Liver (tissue), 9 donors: ENCODE data around the gene SIK1. TPM values are rescaled to one million over a fixed set of nuclear protein-coding genes. Genes with fewer than 3 reads are reported as not detected.
A peak's percentile ranks its signal among the peaks of the same experiment; 100 is the strongest.
"Not testable (repeated sequence)": the region's sequence is repeated elsewhere in the genome, so short reads cannot be mapped to it uniquely, and the experiment has no call there.

Source experiments
- DNase-seq: peaks from one replicate; pipeline ENCODE4 v3.0.0-alpha.2; 2017; ENCODE audit warnings: low spot score
- H3K27ac ChIP-seq, 2 donors: one replicate each; pipeline ENCODE4 v1.7.0; 2013; ENCODE audit warnings: inconsistent platforms in 2 of 2, low read length in 2 of 2, control low read depth in 1 of 2, low read depth in 1 of 2, mild to moderate bottlenecking in 1 of 2
- H3K27me3 ChIP-seq, 4 donors: one replicate each; pipeline versions ENCODE4 v1.6.1 to v1.7.0; 2013; ENCODE audit warnings: low read length in 3 of 4, inconsistent platforms in 1 of 4, mild to moderate bottlenecking in 1 of 4, moderate library complexity in 1 of 4; ENCODE audit not compliant: control insufficient read depth in 4 of 4, insufficient read depth in 4 of 4
- H3K36me3 ChIP-seq, 4 donors: one replicate each; pipeline versions ENCODE4 v1.6.1 to v1.7.0; 2013; ENCODE audit warnings: low read length in 3 of 4, mild to moderate bottlenecking in 3 of 4, low read depth in 1 of 4, moderate library complexity in 1 of 4; ENCODE audit not compliant: control insufficient read depth in 4 of 4, insufficient read depth in 3 of 4
- H3K4me1 ChIP-seq, 4 donors: one replicate each; pipeline versions ENCODE4 v1.6.1 to v1.7.0; 2013; ENCODE audit warnings: low read length in 3 of 4, mild to moderate bottlenecking in 3 of 4, moderate library complexity in 1 of 4; ENCODE audit not compliant: control insufficient read depth in 4 of 4, insufficient read depth in 4 of 4
- H3K4me3 ChIP-seq, 3 donors: one replicate each; pipeline versions ENCODE4 v1.6.1 to v1.7.0; 2013; ENCODE audit warnings: low read length in 3 of 3, control low read depth in 1 of 3, low read depth in 1 of 3, mild to moderate bottlenecking in 1 of 3
- H3K9ac ChIP-seq, 2 donors: one replicate each; pipeline ENCODE4 v1.7.0; 2013; ENCODE audit warnings: low read length in 2 of 2, mild to moderate bottlenecking in 2 of 2, moderate library complexity in 2 of 2, control low read depth in 1 of 2, low read depth in 1 of 2
- H3K9me3 ChIP-seq, 4 donors: one replicate each; pipeline versions ENCODE4 v1.6.1 to v1.7.0; 2013; ENCODE audit warnings: low read length in 3 of 4; ENCODE audit not compliant: control insufficient read depth in 4 of 4
- HNF4A ChIP-seq, 2 donors: conservative IDR thresholded peaks; 2 replicates each; pipeline ENCODE4 v1.6.1; 2016; ENCODE audit warnings: antibody characterized with exemption in 2 of 2, mild to moderate bottlenecking in 2 of 2
- RXRA ChIP-seq, 2 donors: IDR thresholded peaks; 2 replicates each; pipeline ENCODE4 v1.6.1; 2017 to 2018; ENCODE audit warnings: antibody characterized with exemption in 2 of 2, mild to moderate bottlenecking in 1 of 2
- WGBS: extraction: QIAGEN DNeasy Blood & Tissue Kit; methylation state at CpG from one replicate; pipeline ENCODE4 v1.1.7; 2013; 5-methylcytosine and 5-hydroxymethylcytosine counted together
- polyA plus RNA-seq, 2 donors: library from polyadenylated mRNA; stranded (reverse) in 1 of 2; unstranded in 1 of 2; fragments of 200-250 nt in 1 of 2; fragments of >200 nt in 1 of 2; fragmentation: Nextera tagmentation in 1 of 2; extraction: Ambion mirVana in 1 of 2; gene quantifications; one replicate each; pipeline versions ENCODE4 v1.2.1 to v1.2.3, GENCODE V29; 2013 to 2015
- total RNA-seq, 2 donors: library from RNA; depleted of rRNA; stranded (reverse); fragments of >200 nt; gene quantifications; one replicate each; pipeline ENCODE4 v1.2.3, GENCODE V29; 2014
- donor health status: healthy.
- donor health status: healthy.
- donor health status: healthy.
- donor health status: healthy.
- donor health status: healthy.

Gene SIK1
- total and polyA plus RNA-seq, 4 donors: 0.53 to 1.8 (median 1.3) TPM

DNA sequence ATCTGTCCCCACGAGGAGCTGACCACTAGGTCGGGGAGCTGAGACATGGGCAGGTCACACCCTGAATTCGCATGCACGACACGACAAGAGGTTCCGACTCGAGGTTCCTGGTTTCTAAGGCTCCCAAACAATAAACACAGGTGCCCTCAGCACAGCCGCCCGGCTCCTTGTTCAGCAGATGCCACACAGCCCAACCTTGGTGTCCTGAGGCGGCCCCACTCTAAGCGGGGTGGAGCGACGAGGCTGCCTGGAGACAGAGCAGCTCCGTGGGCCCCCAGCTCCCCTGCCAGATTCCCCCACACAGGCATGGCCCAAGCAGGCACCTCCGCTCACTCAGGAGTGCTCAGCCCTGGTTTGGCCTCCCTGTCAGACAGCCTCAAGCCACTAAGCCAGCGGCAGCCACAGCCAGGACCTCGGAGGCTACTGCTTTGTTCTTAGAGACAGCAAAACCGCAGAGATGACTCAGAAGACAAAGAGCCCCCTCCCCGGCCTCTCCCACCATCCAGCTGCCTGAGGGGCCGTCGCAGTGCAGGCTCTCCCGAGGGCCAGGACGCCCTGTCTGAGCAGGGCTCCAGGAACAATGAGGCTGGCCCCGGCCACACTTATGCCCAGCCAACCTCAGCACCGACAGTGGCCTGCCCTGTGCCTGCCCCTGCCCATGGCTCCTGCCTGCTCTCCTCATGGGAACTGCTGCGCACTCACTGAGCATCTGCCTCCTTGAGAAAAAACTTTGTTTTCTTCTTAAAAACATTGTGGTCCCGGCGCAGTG lies 14.7 kb downstream of the SIK1 start:
- H3K27me3 ChIP-seq, H3K36me3 ChIP-seq, H3K27ac ChIP-seq, H3K4me3 ChIP-seq, DNase-seq, H3K4me1 ChIP-seq, H3K9me3 ChIP-seq, H3K9ac ChIP-seq: not testable (repeated sequence)
- no CpG with 5 or more reads among the region's 28 CpGs for WGBS

DNA sequence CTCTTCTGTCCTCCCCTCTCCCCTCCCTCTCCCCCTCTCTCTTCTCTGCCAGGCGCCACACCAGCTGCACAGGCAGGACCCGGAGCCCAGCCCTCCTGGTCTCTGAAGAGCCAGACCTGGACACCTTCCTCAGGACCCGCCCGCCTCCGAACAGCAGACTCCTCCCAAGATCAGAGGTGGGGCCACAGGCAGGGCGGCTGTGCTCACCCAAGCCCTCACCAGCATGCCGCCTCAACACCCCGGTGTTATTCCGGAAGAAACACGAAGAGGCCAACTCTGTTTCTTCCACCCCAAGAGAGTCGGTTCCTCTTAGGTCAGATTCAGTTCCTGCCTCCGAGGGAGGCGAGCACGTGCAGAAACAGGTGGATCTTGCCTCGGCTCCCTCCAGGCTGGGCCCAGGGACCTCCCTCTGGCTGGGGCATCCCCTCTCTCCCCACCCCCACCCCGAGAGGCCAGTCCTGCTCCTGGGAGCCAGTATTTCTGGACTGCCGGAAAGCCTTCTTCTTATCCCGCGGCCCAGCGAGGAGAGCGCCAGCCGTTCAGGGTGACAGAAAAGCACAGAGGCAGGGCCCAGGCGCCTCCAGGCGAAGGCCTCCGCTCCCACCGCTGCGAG lies 16.4 kb downstream of the SIK1 start:
- no CpG with 5 or more reads among the region's 27 CpGs for WGBS
- not testable (repeated sequence) for H3K4me1 ChIP-seq

DNA sequence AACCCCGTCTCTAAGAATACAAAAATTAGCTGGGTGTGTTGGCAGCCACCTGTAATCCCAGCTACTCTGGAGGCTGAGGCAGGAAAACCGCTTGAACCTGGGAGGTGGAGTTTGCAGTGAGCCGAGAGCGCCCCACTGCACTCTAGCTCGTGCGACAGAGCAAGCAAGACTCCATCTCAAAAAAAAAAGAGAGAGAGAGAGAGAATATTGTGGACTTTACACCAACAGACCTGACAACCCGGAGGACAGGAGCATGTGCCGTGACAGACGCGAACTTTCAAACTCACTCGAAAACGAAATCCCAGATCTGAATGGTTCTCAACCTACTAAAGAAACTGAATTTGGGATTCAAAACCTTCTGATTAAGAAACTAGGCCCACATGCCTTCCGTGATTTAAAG lies 19.8 kb downstream of the SIK1 start:
- not testable (repeated sequence) for H3K27ac ChIP-seq, H3K9me3 ChIP-seq, H3K4me1 ChIP-seq, H3K27me3 ChIP-seq, DNase-seq, H3K4me3 ChIP-seq, H3K36me3 ChIP-seq, H3K9ac ChIP-seq
- no CpG with 5 or more reads among the region's 13 CpGs for WGBS

More for the DNA sequence above, 16.4 kb downstream of the SIK1 start:
- not testable (repeated sequence) for H3K9ac ChIP-seq, H3K4me3 ChIP-seq, H3K27me3 ChIP-seq, DNase-seq, H3K9me3 ChIP-seq, H3K36me3 ChIP-seq, H3K27ac ChIP-seq

DNA sequence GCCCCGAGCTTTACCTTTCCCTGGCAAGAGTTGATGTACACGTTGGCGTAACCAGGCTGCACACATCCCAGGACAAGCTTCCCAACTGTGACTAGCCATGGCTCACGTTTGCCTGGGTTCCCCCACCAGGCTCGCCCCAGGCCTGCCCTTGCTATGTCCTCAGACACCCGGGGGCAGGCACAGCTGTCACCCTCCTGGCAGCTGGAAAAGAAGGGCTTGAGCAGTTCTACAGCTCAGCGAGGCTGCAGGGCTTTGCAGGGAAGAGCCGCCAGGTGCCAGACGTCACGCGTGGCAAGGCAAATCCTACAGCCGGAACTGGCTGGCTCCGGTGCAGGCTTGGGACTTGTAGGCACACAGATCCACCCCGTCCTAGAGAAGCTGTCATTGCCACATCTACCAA lies 22.5 kb downstream of the SIK1 start:
- not testable (repeated sequence) for H3K4me3 ChIP-seq, H3K27ac ChIP-seq, H3K9ac ChIP-seq, H3K27me3 ChIP-seq, H3K9me3 ChIP-seq, H3K4me1 ChIP-seq, H3K36me3 ChIP-seq, DNase-seq
- no CpG with 5 or more reads among the region's 14 CpGs for WGBS

DNA sequence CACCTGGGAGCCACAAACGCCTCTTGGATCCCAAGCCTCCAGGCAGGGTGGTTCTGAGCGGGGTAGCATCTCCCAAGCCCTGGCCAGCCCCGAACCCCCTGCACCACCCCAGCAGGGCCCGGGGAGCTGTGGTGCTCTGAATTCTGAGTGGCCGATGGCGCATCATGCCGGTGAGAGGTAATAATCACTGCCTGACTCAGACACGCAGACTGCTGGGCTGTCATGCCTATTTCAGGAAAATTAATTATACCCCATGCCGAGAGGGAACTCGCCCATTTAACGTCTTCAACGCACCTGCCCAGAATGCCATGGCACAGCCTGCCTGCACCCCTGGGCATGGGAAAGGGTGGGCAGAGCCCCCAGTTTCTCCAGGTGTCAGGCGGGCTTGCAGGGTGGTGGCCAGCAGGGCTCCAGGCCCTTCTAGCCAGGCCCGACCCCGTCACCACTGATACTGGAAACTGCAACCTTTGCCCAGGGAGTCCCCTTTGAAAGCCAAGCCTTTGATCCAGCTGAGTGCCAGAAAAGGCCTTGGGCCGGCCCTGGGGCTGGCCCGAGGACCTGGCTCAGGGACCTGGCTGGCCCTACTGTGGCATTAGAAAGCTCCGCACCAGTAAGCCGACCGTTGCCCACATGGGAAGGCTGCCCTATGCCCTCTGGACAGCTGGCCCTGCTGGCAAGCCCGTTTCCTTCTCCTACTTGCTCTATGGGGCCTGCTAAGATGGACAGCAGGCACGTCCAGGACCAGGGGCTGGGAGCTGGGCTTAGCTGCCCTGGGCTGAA lies 23.1 kb downstream of the SIK1 start:
- DNase-seq: not testable (repeated sequence)
- WGBS: 29% methylated on average over 5 of the region's 22 CpGs
- TF ChIP-seq HNF4A (conservative IDR thresholded peaks at IDR 0.05) (peak; percentile 24 to 41), RXRA (IDR thresholded peaks at IDR 0.05) (peak in 1 of 2 donors; percentile 16)

DNA sequence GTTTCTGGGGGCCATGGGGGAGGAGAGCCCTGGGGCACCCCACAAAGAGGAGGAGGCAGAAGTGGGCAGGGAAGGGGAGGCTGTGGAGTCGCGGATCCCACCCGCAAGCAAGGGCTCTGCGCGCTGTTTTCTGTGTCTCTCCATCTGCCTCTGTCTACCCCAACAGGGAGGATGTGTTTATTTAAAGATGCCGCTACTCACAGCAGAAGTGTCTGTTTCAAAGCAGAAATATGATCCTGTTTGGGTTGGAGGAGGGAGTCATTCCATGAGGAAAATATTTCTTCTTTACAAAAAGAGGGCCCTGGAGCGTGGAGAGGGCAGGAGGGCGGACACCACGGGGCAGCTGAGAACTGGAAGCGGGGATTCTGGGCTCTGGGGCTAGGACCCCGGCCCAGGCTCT lies 25.8 kb downstream of the SIK1 start:
- not testable (repeated sequence) for H3K27ac ChIP-seq, H3K27me3 ChIP-seq, H3K9ac ChIP-seq, H3K4me3 ChIP-seq, H3K4me1 ChIP-seq, H3K9me3 ChIP-seq, H3K36me3 ChIP-seq, DNase-seq
- WGBS: no CpG with 5 or more reads among the region's 11 CpGs

More for the DNA sequence above, 23.1 kb downstream of the SIK1 start:
- H3K9me3 ChIP-seq, H3K4me1 ChIP-seq, H3K36me3 ChIP-seq, H3K27me3 ChIP-seq, H3K27ac ChIP-seq, H3K4me3 ChIP-seq, H3K9ac ChIP-seq: not testable (repeated sequence)

DNA sequence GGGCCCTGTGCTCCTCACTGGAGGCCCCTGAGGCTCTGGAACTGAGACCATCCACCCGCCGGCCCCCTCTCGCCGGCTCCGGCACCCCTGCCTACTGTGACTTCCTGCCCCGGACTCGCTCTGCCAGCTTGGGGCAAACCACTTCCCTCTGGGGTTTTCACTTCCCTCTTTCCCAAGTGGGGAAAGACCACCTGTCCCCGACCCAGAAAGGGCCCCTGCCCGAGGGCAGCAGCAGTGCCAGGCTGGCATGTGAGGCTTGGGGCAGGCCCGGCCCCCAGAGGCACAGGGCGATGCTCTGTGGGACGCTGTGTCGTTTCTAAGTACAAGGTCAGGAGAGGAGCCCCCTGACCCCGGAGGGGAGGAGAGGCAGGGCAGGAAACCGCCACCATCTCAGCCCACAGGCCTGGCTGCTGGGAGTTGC lies 27.3 kb downstream of the SIK1 start:
- not testable (repeated sequence) for DNase-seq, H3K27ac ChIP-seq, H3K27me3 ChIP-seq, H3K9ac ChIP-seq, H3K36me3 ChIP-seq, H3K4me1 ChIP-seq, H3K4me3 ChIP-seq, H3K9me3 ChIP-seq
- no CpG with 5 or more reads among the region's 15 CpGs for WGBS

DNA sequence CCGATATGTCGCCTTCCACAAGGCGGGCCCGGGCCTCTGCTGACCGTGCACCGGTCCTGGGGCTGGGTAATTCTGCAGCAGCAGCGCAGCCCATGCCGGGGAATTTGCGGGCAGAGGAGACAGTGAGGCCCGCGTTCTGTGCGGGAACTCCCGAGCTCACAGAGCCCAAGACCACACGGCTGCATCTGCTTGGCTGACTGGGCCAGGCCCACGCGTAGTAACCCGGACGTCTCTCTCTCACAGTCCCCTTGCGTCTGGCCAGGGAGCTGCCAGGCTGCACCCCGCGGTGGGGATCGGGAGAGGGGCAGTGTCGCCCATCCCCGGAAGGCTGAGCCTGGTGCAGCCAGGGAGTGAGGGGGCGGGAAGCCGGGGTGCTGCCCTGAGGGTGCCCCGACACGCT lies 27.8 kb downstream of the SIK1 start:
- not testable (repeated sequence) for H3K4me1 ChIP-seq, DNase-seq, H3K4me3 ChIP-seq, H3K9ac ChIP-seq, H3K9me3 ChIP-seq, H3K27me3 ChIP-seq, H3K36me3 ChIP-seq, H3K27ac ChIP-seq
- WGBS: no CpG with 5 or more reads among the region's 28 CpGs
